NCI-H1092 treated with DMSO at 0.1 percent for 48 hours (cell line): ENCODE measurements around the gene CDK8.

ENCODE experiments used
- DNase-seq: peaks from one replicate; lab custom pipeline; 2025; lab: John Stamatoyannopoulos, UW

CDK8 gene

GRCh38 chr13:26445092-26445491 is 191.2 kb downstream of the CDK8 start:
- peak; percentile 20 for DNase-seq

- DNase-seq: no peak
These were observed 192.8 kb downstream of the CDK8 start for GRCh38 chr13:26446751-26447150.

GRCh38 chr13:26448032-26448431 is 194.1 kb downstream of the CDK8 start:
- DNase-seq: no peak

GRCh38 chr13:26449063-26449848 is 195.3 kb downstream of the CDK8 start:
- DNase-seq: no peak
